Superior temporal gyrus (tissue), 1 donor: ENCODE results near the gene RHBDL2.
"Not testable (repeated sequence)": the region's sequence is repeated elsewhere in the genome, so short reads cannot be mapped to it uniquely, and the experiment has no call there.

ENCODE experiments used
- DNase-seq: peaks from one replicate; pipeline ENCODE4 v3.0.0-alpha.2; 2016; ENCODE audit errors: extremely low spot score

Gene RHBDL2

GRCh38 chr1:38938722-38939260 is 2.8 kb downstream of the RHBDL2 start:
- no peak for DNase-seq

- no peak for DNase-seq
Measured at GRCh38 chr1:38932571-38932970, 9.1 kb downstream of the RHBDL2 start.

GRCh38 chr1:38929476-38929875 is 12.2 kb downstream of the RHBDL2 start:
- peak; percentile 91 for DNase-seq

GRCh38 chr1:38929054-38929453 is 12.6 kb downstream of the RHBDL2 start:
- no peak for DNase-seq

- no peak for DNase-seq
Measured at GRCh38 chr1:38926091-38926490, 15.5 kb downstream of the RHBDL2 start.

GRCh38 chr1:38925391-38925790 is 16.2 kb downstream of the RHBDL2 start:
- DNase-seq, result no peak

- no peak for DNase-seq
Measured at GRCh38 chr1:38923607-38924006, 18.0 kb downstream of the RHBDL2 start.

GRCh38 chr1:38919130-38919529 is 22.5 kb downstream of the RHBDL2 start:
- peak; percentile 80 for DNase-seq

GRCh38 chr1:38918568-38918967 is 23.1 kb downstream of the RHBDL2 start:
- DNase-seq, result no peak

- DNase-seq, result no peak
Measured at GRCh38 chr1:38917772-38918171, 23.9 kb downstream of the RHBDL2 start.

- DNase-seq, result no peak
Measured at GRCh38 chr1:38917337-38917736, 24.3 kb downstream of the RHBDL2 start.

- DNase-seq, result no peak
Measured at GRCh38 chr1:38915352-38915948, 26.2 kb downstream of the RHBDL2 start.

GRCh38 chr1:38914908-38915307 is 26.7 kb downstream of the RHBDL2 start:
- DNase-seq, result not testable (repeated sequence)

- DNase-seq, result no peak
Measured at GRCh38 chr1:38908821-38909220, 32.8 kb downstream of the RHBDL2 start.

GRCh38 chr1:38905985-38906384 is 35.6 kb downstream of the RHBDL2 start:
- no peak for DNase-seq

- no peak for DNase-seq
Measured at GRCh38 chr1:38899560-38899959, 42.1 kb downstream of the RHBDL2 start.

GRCh38 chr1:38898653-38899230 is 42.9 kb downstream of the RHBDL2 start:
- no peak for DNase-seq

GRCh38 chr1:38896169-38896568 is 45.5 kb downstream of the RHBDL2 start:
- no peak for DNase-seq

- no peak for DNase-seq
Measured at GRCh38 chr1:38892976-38893375, 48.7 kb downstream of the RHBDL2 start.

GRCh38 chr1:38891753-38892152 is 49.9 kb downstream of the RHBDL2 start:
- no peak for DNase-seq

- no peak for DNase-seq
Measured at GRCh38 chr1:38889589-38889988, 52.0 kb downstream of the RHBDL2 start.

GRCh38 chr1:38888423-38889333 is 53.0 kb downstream of the RHBDL2 start:
- no peak for DNase-seq

- DNase-seq, result no peak
Measured at GRCh38 chr1:38885092-38885491, 56.5 kb downstream of the RHBDL2 start.
